Natural killer cell (primary cell): ENCODE data around the gene CDK5RAP3. TPM values are rescaled to one million over a fixed set of nuclear protein-coding genes. Genes with fewer than 3 reads are reported as not detected.

Experiments
- ATAC-seq, 3 donors: fragments of 150-1000 bp in 2 of 3; fragments of 200-7000 bp in 1 of 3; cut with Tn5 transposase; 1 replicate in 1 of 3; 2 replicates in 2 of 3; pipeline ENCODE4 v1.10.0; 2021; ENCODE audit warnings: mild to moderate bottlenecking in 2 of 3, moderate library complexity in 2 of 3
- DNase-seq, 2 donors: peaks; one replicate each; pipeline versions ENCODE4 v3.0.0 to v3.0.0-alpha.2; 2013 to 2021; ENCODE audit warnings: mixed read lengths in 1 of 2
- H3K27ac ChIP-seq: one replicate; pipeline ENCODE4 v1.5.1; 2013; ENCODE audit warnings: mild to moderate bottlenecking, low read length
- H3K27me3 ChIP-seq: one replicate; pipeline ENCODE4 v1.6.1; 2013; ENCODE audit warnings: low read length; ENCODE audit not compliant: control insufficient read depth, insufficient read depth
- H3K36me3 ChIP-seq: one replicate; pipeline ENCODE4 v1.6.1; 2013; ENCODE audit warnings: low read length; ENCODE audit not compliant: control insufficient read depth, insufficient read depth
- H3K4me1 ChIP-seq: one replicate; pipeline ENCODE4 v1.6.1; 2013; ENCODE audit warnings: low read length; ENCODE audit not compliant: control insufficient read depth, insufficient read depth
- H3K4me3 ChIP-seq: one replicate; pipeline ENCODE4 v1.5.1; 2013; ENCODE audit warnings: low read length
- H3K9me3 ChIP-seq: one replicate; pipeline ENCODE4 v1.6.1; 2013; ENCODE audit warnings: low read length; ENCODE audit not compliant: control insufficient read depth, insufficient read depth
- H3K27ac Mint-ChIP-seq, 2 donors: one replicate each; pipeline ENCODE4 v1.8.0; 2022; ENCODE audit warnings: mild to moderate bottlenecking in 2 of 2, mixed read lengths in 2 of 2, moderate library complexity in 1 of 2
- H3K27me3 Mint-ChIP-seq, 2 donors: one replicate each; pipeline ENCODE4 v1.8.0; 2022; ENCODE audit warnings: low read depth in 2 of 2, mixed read lengths in 2 of 2
- H3K36me3 Mint-ChIP-seq: one replicate; pipeline ENCODE4 v1.8.0; 2022; ENCODE audit warnings: mixed read lengths
- H3K4me1 Mint-ChIP-seq, 2 donors: one replicate each; pipeline ENCODE4 v1.8.0; 2022; ENCODE audit warnings: mixed read lengths in 2 of 2
- H3K4me3 Mint-ChIP-seq: one replicate; pipeline ENCODE4 v1.8.0; 2022; ENCODE audit warnings: mild to moderate bottlenecking, moderate library complexity, mixed read lengths
- H3K9me3 Mint-ChIP-seq, 2 donors: one replicate each; pipeline ENCODE4 v1.8.0; 2022; ENCODE audit warnings: mixed read lengths in 2 of 2
- CTCF ChIP-seq: fragments of 200-600 bp; IDR thresholded peaks from one replicate; pipeline ENCODE4 v1.8.0; 2022; ENCODE audit warnings: antibody characterized with exemption
- WGBS: methylation state at CpG from one replicate; pipeline ENCODE4 v1.1.7; 2013; ENCODE audit warnings: missing lambda C conversion rate; ENCODE audit not compliant: insufficient coverage; 5-methylcytosine and 5-hydroxymethylcytosine counted together
- intact Hi-C: fragments of 100-400 bp; cut with micrococcal nuclease; formaldehyde crosslinking; loops from one replicate; pipeline ENCODE4 v1.14.2; 2022
- total RNA-seq, 4 donors: library from RNA; stranded (reverse); fragments of 120-200 nt in 1 of 4; gene quantifications; one replicate each; pipeline versions ENCODE4 v1.2.3 to v1.2.4, GENCODE V29; 2013 to 2022

CDK5RAP3 gene
- total RNA-seq, 3 donors from 2014 or later (not counting 1 experiment from before 2014, with no cell fraction given): 289 to 300 (median 292) TPM

GRCh38 chr17:48026502-48027321, 55.8 kb downstream of the CDK5RAP3 start:
- H3K27ac ChIP-seq: no peak overlapping the region
- Mint-ChIP-seq H3K27me3 (peaks cover 27 to 30% of the 10 kb centered on the region in 2 donors), H3K9me3 (no peaks in the 10 kb centered on the region), H3K4me3 (no peak overlapping the region), H3K4me1 (peaks cover 34% of the 10 kb centered on the region in 2 donors), H3K36me3 (no peaks in the 10 kb centered on the region), H3K27ac (no peak overlapping the region)
- no peak overlapping the region for H3K4me3 ChIP-seq
- WGBS: 37% methylated on average over 18 of the region's 18 CpGs
- intact Hi-C loops: loop anchor here (2.0 kb wide), 1 partner anchor 592 kb away; no protein-coding TSS in a partner anchor
- DNase-seq: peak; percentile 65 to 85
- no peaks in the 10 kb centered on the region for H3K9me3 ChIP-seq
- TF ChIP-seq CTCF: peak; percentile 68
- H3K36me3 ChIP-seq: no peaks in the 10 kb centered on the region
- peak; percentile 21 to 28 (median 27) for ATAC-seq
- peaks cover 13% of the 10 kb centered on the region for H3K27me3 ChIP-seq
- H3K4me1 ChIP-seq: peaks cover 36% of the 10 kb centered on the region

GRCh38 chr17:48027322-48027981, 56.5 kb downstream of the CDK5RAP3 start:
- Histone ChIP-seq H3K4me1 (peaks cover 36% of the 10 kb centered on the region), H3K36me3 (no peaks in the 10 kb centered on the region), H3K27me3 (peaks cover 9% of the 10 kb centered on the region), H3K4me3 (no peak overlapping the region), H3K27ac (no peak overlapping the region), H3K9me3 (no peaks in the 10 kb centered on the region)
- DNase-seq (no peak), ATAC-seq (no peak)
- WGBS: 90% methylated on average over 12 of the region's 12 CpGs
- peaks cover 23% of the 10 kb centered on the region in 2 donors for H3K27me3 Mint-ChIP-seq
- peaks cover 34% of the 10 kb centered on the region in 2 donors for H3K4me1 Mint-ChIP-seq
- no peak overlapping the region for H3K4me3 Mint-ChIP-seq
- intact Hi-C loops: loop anchor here (2.0 kb wide), 1 partner anchor 591 kb away; no protein-coding TSS in a partner anchor
- no peaks in the 10 kb centered on the region for H3K36me3 Mint-ChIP-seq
- H3K27ac Mint-ChIP-seq: no peak overlapping the region
- no peaks in the 10 kb centered on the region for H3K9me3 Mint-ChIP-seq
- no peak for TF ChIP-seq CTCF

GRCh38 chr17:48028736-48029135, 57.8 kb downstream of the CDK5RAP3 start:
- intact Hi-C loops: no loop called here
- Mint-ChIP-seq H3K4me1 (peaks cover 28 to 34% of the 10 kb centered on the region in 2 donors), H3K4me3 (no peak overlapping the region), H3K9me3 (no peaks in the 10 kb centered on the region), H3K27ac (no peak overlapping the region), H3K36me3 (no peaks in the 10 kb centered on the region), H3K27me3 (peaks cover 13 to 14% of the 10 kb centered on the region in 2 donors)
- Histone ChIP-seq H3K4me1 (peaks cover 29% of the 10 kb centered on the region), H3K36me3 (no peaks in the 10 kb centered on the region), H3K27me3 (peaks cover under 1% of the 10 kb centered on the region), H3K4me3 (no peak overlapping the region), H3K9me3 (no peaks in the 10 kb centered on the region), H3K27ac (no peak overlapping the region)
- ATAC-seq: no peak
- TF ChIP-seq CTCF: no peak
- WGBS: 90% methylated on average over 1 of the region's 1 CpG
- DNase-seq: no peak
